OCI-LY3 (cell line): Measurements from ENCODE around the gene ZNF641.

ENCODE experiments used
- CTCF ChIP-seq: fragments of 200-600, 300-600 bp; sonication (generic); IDR thresholded peaks from 2 replicates; pipeline ENCODE4 v1.5.1; 2014; ENCODE audit warnings: antibody characterized with exemption, low read length, low read depth
- EZH2phosphoT487 ChIP-seq: fragments of 200-600 bp; shearing (Covaris generic); IDR thresholded peaks from 2 replicates; pipeline ENCODE4 v1.6.1; 2018; ENCODE audit warnings: antibody characterized with exemption, mixed run types, low read depth

- no peak for TF ChIP-seq CTCF
- TF ChIP-seq EZH2phosphoT487 = no peak
These were observed 54.0 kb downstream of the ZNF641 start for GRCh38 chr12:48296586-48297282.
